Measurements from ENCODE around the gene PTPRB.
A peak's percentile ranks its signal among the peaks of the same experiment; 100 is the strongest.

Gene PTPRB

GRCh38 chr12:70535896-70536374, 101.3 kb downstream of the PTPRB start:
- no CpG with 5 or more reads among the region's 6 CpGs for WGBS (ENCODE audit: extremely low coverage, insufficient coverage, low lambda C conversion rate)
- H3K79me1 ChIP-seq (ENCODE audit: low read length) = no peaks in the 10 kb centered on the region
- H3K18ac ChIP-seq (ENCODE audit: low read length) = no peak overlapping the region
- H3K9ac ChIP-seq (ENCODE audit: low read length) = no peak overlapping the region
- no peak overlapping the region for H2BK120ac ChIP-seq (ENCODE audit: low read depth, low read length)
- no peak overlapping the region for H2BK15ac ChIP-seq (replicated peaks; ENCODE audit: low read depth)
- peak; percentile 31 for DNase-seq
- H2BK5ac ChIP-seq (ENCODE audit: low read length) = no peak overlapping the region
- no peak overlapping the region for H2AK5ac ChIP-seq (ENCODE audit: low read length)
- H4K5ac ChIP-seq (ENCODE audit: low read length) = no peak overlapping the region
- no peaks in the 10 kb centered on the region for H3K36me3 ChIP-seq (ENCODE audit: control insufficient read depth, insufficient read depth, low read length)
- no peaks in the 10 kb centered on the region for H3K27me3 ChIP-seq (ENCODE audit: insufficient read depth, low read length, poor library complexity)
- no peak overlapping the region for H4K8ac ChIP-seq (ENCODE audit: low read depth, low read length)
- H3K27ac ChIP-seq (ENCODE audit: low read depth, low read length) = no peak overlapping the region
- no peaks in the 10 kb centered on the region for H3K79me2 ChIP-seq (ENCODE audit: control insufficient read depth, insufficient read depth, low read length)
- H3K4me2 ChIP-seq (ENCODE audit: low read length) = no peak overlapping the region
- no peak overlapping the region for H3K4ac ChIP-seq (ENCODE audit: low read depth, low read length)
- no peaks in the 10 kb centered on the region for H3K4me1 ChIP-seq (ENCODE audit: control insufficient read depth, low read depth, low read length)
- H3K56ac ChIP-seq (ENCODE audit: low read length) = no peak overlapping the region
- H3K4me3 ChIP-seq (ENCODE audit: low read length) = no peak overlapping the region
- no peak overlapping the region for H3K23ac ChIP-seq (ENCODE audit: low read length)

GRCh38 chr12:70534466-70534865, 102.8 kb downstream of the PTPRB start:
- Histone ChIP-seq H3K23ac (ENCODE audit: low read length) (no peak overlapping the region), H3K56ac (ENCODE audit: low read length) (no peak overlapping the region), H3K9ac (ENCODE audit: low read length) (no peak overlapping the region), H4K5ac (ENCODE audit: low read length) (no peak overlapping the region), H2BK5ac (ENCODE audit: low read length) (no peak overlapping the region), H3K4me1 (ENCODE audit: control insufficient read depth, low read depth, low read length) (no peaks in the 10 kb centered on the region), H3K79me1 (ENCODE audit: low read length) (no peaks in the 10 kb centered on the region), H3K27me3 (ENCODE audit: insufficient read depth, low read length, poor library complexity) (no peaks in the 10 kb centered on the region), H3K18ac (ENCODE audit: low read length) (no peak overlapping the region), H3K27ac (ENCODE audit: low read depth, low read length) (no peak overlapping the region), H2AK5ac (ENCODE audit: low read length) (no peak overlapping the region), H2BK15ac (replicated peaks; ENCODE audit: low read depth) (no peak overlapping the region), H3K4ac (ENCODE audit: low read depth, low read length) (no peak overlapping the region), H3K4me2 (ENCODE audit: low read length) (no peak overlapping the region), H4K8ac (ENCODE audit: low read depth, low read length) (no peak overlapping the region), H3K4me3 (ENCODE audit: low read length) (no peak overlapping the region), H2BK120ac (ENCODE audit: low read depth, low read length) (no peak overlapping the region), H3K36me3 (ENCODE audit: control insufficient read depth, insufficient read depth, low read length) (no peaks in the 10 kb centered on the region), H3K79me2 (ENCODE audit: control insufficient read depth, insufficient read depth, low read length) (no peaks in the 10 kb centered on the region)
- no CpG with 5 or more reads among the region's 7 CpGs for WGBS (ENCODE audit: extremely low coverage, insufficient coverage, low lambda C conversion rate)
- no peak for DNase-seq

- no peak overlapping the region for H3K4ac ChIP-seq (ENCODE audit: low read depth, low read length)
- no peak overlapping the region for H3K18ac ChIP-seq (ENCODE audit: low read length)
- no peak overlapping the region for H3K4me2 ChIP-seq (ENCODE audit: low read length)
- no peaks in the 10 kb centered on the region for H3K79me1 ChIP-seq (ENCODE audit: low read length)
- no peak overlapping the region for H2BK120ac ChIP-seq (ENCODE audit: low read depth, low read length)
- H2AK5ac ChIP-seq (ENCODE audit: low read length) = no peak overlapping the region
- no peaks in the 10 kb centered on the region for H3K79me2 ChIP-seq (ENCODE audit: control insufficient read depth, insufficient read depth, low read length)
- no peak overlapping the region for H3K23ac ChIP-seq (ENCODE audit: low read length)
- H3K9ac ChIP-seq (ENCODE audit: low read length) = no peak overlapping the region
- H3K4me1 ChIP-seq (ENCODE audit: control insufficient read depth, low read depth, low read length) = no peaks in the 10 kb centered on the region
- no peak overlapping the region for H4K5ac ChIP-seq (ENCODE audit: low read length)
- H3K27ac ChIP-seq (ENCODE audit: low read depth, low read length) = no peak overlapping the region
- no peak overlapping the region for H4K8ac ChIP-seq (ENCODE audit: low read depth, low read length)
- H2BK5ac ChIP-seq (ENCODE audit: low read length) = no peak overlapping the region
- H3K36me3 ChIP-seq (ENCODE audit: control insufficient read depth, insufficient read depth, low read length) = no peaks in the 10 kb centered on the region
- H3K4me3 ChIP-seq (ENCODE audit: low read length) = no peak overlapping the region
- H3K56ac ChIP-seq (ENCODE audit: low read length) = no peak overlapping the region
- no CpG with 5 or more reads among the region's 3 CpGs for WGBS (ENCODE audit: extremely low coverage, insufficient coverage, low lambda C conversion rate)
- H2BK15ac ChIP-seq (replicated peaks; ENCODE audit: low read depth) = no peak overlapping the region
- peak; percentile 10 for DNase-seq
- H3K27me3 ChIP-seq (ENCODE audit: insufficient read depth, low read length, poor library complexity) = no peaks in the 10 kb centered on the region
These were observed 107.6 kb downstream of the PTPRB start for GRCh38 chr12:70529647-70530046.

GRCh38 chr12:70520847-70521246, 116.4 kb downstream of the PTPRB start:
- Histone ChIP-seq H3K79me1 (ENCODE audit: low read length) (no peaks in the 10 kb centered on the region), H3K4me2 (ENCODE audit: low read length) (no peak overlapping the region), H3K9ac (ENCODE audit: low read length) (no peak overlapping the region), H4K5ac (ENCODE audit: low read length) (no peak overlapping the region), H2BK15ac (replicated peaks; ENCODE audit: low read depth) (no peak overlapping the region), H3K27me3 (ENCODE audit: insufficient read depth, low read length, poor library complexity) (no peaks in the 10 kb centered on the region), H3K36me3 (ENCODE audit: control insufficient read depth, insufficient read depth, low read length) (no peaks in the 10 kb centered on the region), H3K4me3 (ENCODE audit: low read length) (no peak overlapping the region), H3K23ac (ENCODE audit: low read length) (no peak overlapping the region), H3K27ac (ENCODE audit: low read depth, low read length) (no peak overlapping the region), H3K4me1 (ENCODE audit: control insufficient read depth, low read depth, low read length) (no peaks in the 10 kb centered on the region), H3K79me2 (ENCODE audit: control insufficient read depth, insufficient read depth, low read length) (no peaks in the 10 kb centered on the region), H3K4ac (ENCODE audit: low read depth, low read length) (no peak overlapping the region), H2BK5ac (ENCODE audit: low read length) (no peak overlapping the region), H3K18ac (ENCODE audit: low read length) (no peak overlapping the region), H2AK5ac (ENCODE audit: low read length) (no peak overlapping the region), H2BK120ac (ENCODE audit: low read depth, low read length) (no peak overlapping the region), H3K56ac (ENCODE audit: low read length) (no peak overlapping the region), H4K8ac (ENCODE audit: low read depth, low read length) (no peak overlapping the region)
- DNase-seq = no peak
- WGBS (ENCODE audit: extremely low coverage, insufficient coverage, low lambda C conversion rate) = no CpG with 5 or more reads among the region's 1 CpG

- H4K8ac ChIP-seq (ENCODE audit: low read depth, low read length) = no peak overlapping the region
- no peak for DNase-seq
- H3K18ac ChIP-seq (ENCODE audit: low read length) = no peak overlapping the region
- H2BK15ac ChIP-seq (replicated peaks; ENCODE audit: low read depth) = no peak overlapping the region
- H3K4me1 ChIP-seq (ENCODE audit: control insufficient read depth, low read depth, low read length) = no peaks in the 10 kb centered on the region
- H3K9ac ChIP-seq (ENCODE audit: low read length) = no peak overlapping the region
- no peaks in the 10 kb centered on the region for H3K79me2 ChIP-seq (ENCODE audit: control insufficient read depth, insufficient read depth, low read length)
- H3K23ac ChIP-seq (ENCODE audit: low read length) = no peak overlapping the region
- no peak overlapping the region for H4K5ac ChIP-seq (ENCODE audit: low read length)
- no peak overlapping the region for H2BK5ac ChIP-seq (ENCODE audit: low read length)
- H2BK120ac ChIP-seq (ENCODE audit: low read depth, low read length) = no peak overlapping the region
- H3K4ac ChIP-seq (ENCODE audit: low read depth, low read length) = no peak overlapping the region
- H2AK5ac ChIP-seq (ENCODE audit: low read length) = no peak overlapping the region
- no peak overlapping the region for H3K27ac ChIP-seq (ENCODE audit: low read depth, low read length)
- no peaks in the 10 kb centered on the region for H3K79me1 ChIP-seq (ENCODE audit: low read length)
- H3K36me3 ChIP-seq (ENCODE audit: control insufficient read depth, insufficient read depth, low read length) = no peaks in the 10 kb centered on the region
- no peak overlapping the region for H3K4me2 ChIP-seq (ENCODE audit: low read length)
- no peaks in the 10 kb centered on the region for H3K27me3 ChIP-seq (ENCODE audit: insufficient read depth, low read length, poor library complexity)
- H3K4me3 ChIP-seq (ENCODE audit: low read length) = no peak overlapping the region
- no peak overlapping the region for H3K56ac ChIP-seq (ENCODE audit: low read length)
These were observed 123.8 kb downstream of the PTPRB start for GRCh38 chr12:70513426-70513825.

GRCh38 chr12:70508178-70508577, 129.1 kb downstream of the PTPRB start:
- no peak overlapping the region for H3K4me3 ChIP-seq (ENCODE audit: low read length)
- WGBS (ENCODE audit: extremely low coverage, insufficient coverage, low lambda C conversion rate) = no CpG with 5 or more reads among the region's 1 CpG
- H4K5ac ChIP-seq (ENCODE audit: low read length) = no peak overlapping the region

More at GRCh38 chr12:70508178-70508577, 129.1 kb downstream of the PTPRB start:
- Histone ChIP-seq H3K56ac (ENCODE audit: low read length) (no peak overlapping the region), H3K18ac (ENCODE audit: low read length) (no peak overlapping the region), H3K27ac (ENCODE audit: low read depth, low read length) (no peak overlapping the region), H3K4ac (ENCODE audit: low read depth, low read length) (no peak overlapping the region), H3K23ac (ENCODE audit: low read length) (no peak overlapping the region), H4K8ac (ENCODE audit: low read depth, low read length) (no peak overlapping the region), H3K4me2 (ENCODE audit: low read length) (no peak overlapping the region), H2AK5ac (ENCODE audit: low read length) (no peak overlapping the region), H3K79me2 (ENCODE audit: control insufficient read depth, insufficient read depth, low read length) (no peaks in the 10 kb centered on the region), H3K79me1 (ENCODE audit: low read length) (no peaks in the 10 kb centered on the region), H3K27me3 (ENCODE audit: insufficient read depth, low read length, poor library complexity) (no peaks in the 10 kb centered on the region), H3K9ac (ENCODE audit: low read length) (no peak overlapping the region), H3K4me1 (ENCODE audit: control insufficient read depth, low read depth, low read length) (no peaks in the 10 kb centered on the region), H2BK5ac (ENCODE audit: low read length) (no peak overlapping the region), H2BK120ac (ENCODE audit: low read depth, low read length) (no peak overlapping the region), H3K36me3 (ENCODE audit: control insufficient read depth, insufficient read depth, low read length) (no peaks in the 10 kb centered on the region), H2BK15ac (replicated peaks; ENCODE audit: low read depth) (no peak overlapping the region)
- DNase-seq = no peak
